ENCODE measurements around the gene ART1. TPM values are rescaled to one million over a fixed set of nuclear protein-coding genes. Genes with fewer than 3 reads are reported as not detected.

Gene ART1
- total and polyA plus RNA-seq, 2 of the 8 experiments (the other 6 are each of a cell fraction or from before 2014, with no cell fraction given): not detected

GRCh38 chr11:3627291-3627690 is 17.6 kb upstream of the ART1 start:
- no peak overlapping the region for H4K5ac ChIP-seq (ENCODE audit: insufficient read length, low read depth, low read length)
- 100% methylated on average over 1 of the region's 1 CpG; no CpG with 5 or more reads in 1 of the 2 experiments for WGBS, 2 experiments (ENCODE audit: extremely low coverage in 1 of 2, insufficient coverage in 1 of 2, insufficient read length in 1 of 2, insufficient replicate concordance in 2 of 2, low coverage in 1 of 2, low lambda C conversion rate in 2 of 2, missing lambda C conversion rate in 1 of 2)
- no peaks in the 10 kb centered on the region for H3K79me1 ChIP-seq (ENCODE audit: low read depth, low read length)
- H3K23me2 ChIP-seq (ENCODE audit: low read depth, low read length): no peaks in the 10 kb centered on the region
- H4K91ac ChIP-seq (replicated peaks; ENCODE audit: insufficient read length, low read length): no peak overlapping the region
- H4K20me1 ChIP-seq (replicated peaks in 1 of 2; ENCODE audit: control insufficient read depth in 1 of 2, insufficient read depth in 2 of 2, low read length in 2 of 2): no peaks in the 10 kb centered on the region
- FAIRE-seq (no peak), DNase-seq (ENCODE audit: low read depth in 1 of 2, low spot score in 2 of 2) (no peak)
- H2BK20ac ChIP-seq (ENCODE audit: low read length): no peak overlapping the region
- H2BK15ac ChIP-seq (ENCODE audit: low read length): no peak overlapping the region
- H3K9ac ChIP-seq (replicated peaks in 1 of 4; ENCODE audit: extremely low read depth in 1 of 4, low read depth in 3 of 4, low read length in 3 of 4): no peak overlapping the region
- POLR2A ChIA-PET (ENCODE audit: partially characterized antibody): no interaction called here
- H3K4me1 ChIP-seq (replicated peaks in 1 of 4; ENCODE audit: control insufficient read depth in 3 of 4, insufficient read depth in 4 of 4, low read length in 3 of 4): no peaks in the 10 kb centered on the region
- no peak overlapping the region for H3K14ac ChIP-seq (ENCODE audit: insufficient read length)
- H2BK12ac ChIP-seq (ENCODE audit: low read depth, low read length): no peak overlapping the region
- H2AK5ac ChIP-seq (ENCODE audit: low read depth, low read length): no peak overlapping the region
- no peak overlapping the region for H2BK5ac ChIP-seq (ENCODE audit: low read depth, low read length)
- no peak for TF ChIP-seq CREB1 (IDR thresholded peaks at IDR 0.05)
- no peak for TF ChIP-seq JUND (IDR thresholded peaks at IDR 0.05; ENCODE audit: low read length)
- no peak for TF ChIP-seq CEBPB (IDR thresholded peaks at IDR 0.05; ENCODE audit: low read depth, low read length)
- TF ChIP-seq MAFK (IDR thresholded peaks at IDR 0.05; ENCODE audit: low read depth, low read length): no peak
- H2BK120ac ChIP-seq (replicated peaks; ENCODE audit: low read depth, low read length): no peak overlapping the region
- no peak overlapping the region for H4K8ac ChIP-seq (ENCODE audit: extremely low read depth, insufficient read depth, low read length)
- no peak overlapping the region for H3K18ac ChIP-seq (ENCODE audit: extremely low read depth, low read length)
- H3K4ac ChIP-seq (replicated peaks; ENCODE audit: insufficient read length, low read depth, low read length): no peak overlapping the region
- CTCF ChIA-PET (ENCODE audit: partially characterized antibody): interaction anchor here (0.6 to 7.0 kb wide), 7 partner anchors 9 to 53 kb away, joined by 3 to 33 read pairs (median 4); partner anchors contain the start of gene ART1
- no peaks in the 10 kb centered on the region for H3K27me3 ChIP-seq (replicated peaks in 1 of 4; ENCODE audit: control insufficient read depth in 3 of 4, extremely low read depth in 1 of 4, insufficient read depth in 3 of 4, low read length in 3 of 4)
- H3K79me2 ChIP-seq (ENCODE audit: control insufficient read depth in 1 of 2, insufficient read depth in 2 of 2, low read length in 2 of 2): no peaks in the 10 kb centered on the region
- no peak overlapping the region for H3K27ac ChIP-seq (ENCODE audit: low read depth, low read length)
- H3K4me3 ChIP-seq (ENCODE audit: extremely low read depth in 1 of 4, insufficient read depth in 2 of 4, low read depth in 3 of 4, low read length in 4 of 4): no peak overlapping the region
- H3K9me3 ChIP-seq (ENCODE audit: insufficient read depth in 2 of 2, low read depth in 1 of 2, low read length in 1 of 2): no peaks in the 10 kb centered on the region
- no peak overlapping the region for H2AFZ ChIP-seq (ENCODE audit: low read length)
- no peak overlapping the region for H3K4me2 ChIP-seq (ENCODE audit: insufficient read depth in 1 of 2, low read depth in 2 of 2, low read length in 2 of 2)
- no peak overlapping the region for H3K56ac ChIP-seq (replicated peaks; ENCODE audit: insufficient read length, low read depth, low read length)
- no peaks in the 10 kb centered on the region for H3K36me3 ChIP-seq (ENCODE audit: control insufficient read depth in 2 of 4, insufficient read depth in 4 of 4, low read length in 3 of 4)
- H3K23ac ChIP-seq (ENCODE audit: insufficient read length): no peak overlapping the region

All from H1 (cell line).